ENCODE data around the gene DIPK1C.

Gene DIPK1C

GRCh38 chr18:74496508-74497323 lies 39.6 kb upstream of the DIPK1C start:
- TF ChIP-seq, protein P1, sequence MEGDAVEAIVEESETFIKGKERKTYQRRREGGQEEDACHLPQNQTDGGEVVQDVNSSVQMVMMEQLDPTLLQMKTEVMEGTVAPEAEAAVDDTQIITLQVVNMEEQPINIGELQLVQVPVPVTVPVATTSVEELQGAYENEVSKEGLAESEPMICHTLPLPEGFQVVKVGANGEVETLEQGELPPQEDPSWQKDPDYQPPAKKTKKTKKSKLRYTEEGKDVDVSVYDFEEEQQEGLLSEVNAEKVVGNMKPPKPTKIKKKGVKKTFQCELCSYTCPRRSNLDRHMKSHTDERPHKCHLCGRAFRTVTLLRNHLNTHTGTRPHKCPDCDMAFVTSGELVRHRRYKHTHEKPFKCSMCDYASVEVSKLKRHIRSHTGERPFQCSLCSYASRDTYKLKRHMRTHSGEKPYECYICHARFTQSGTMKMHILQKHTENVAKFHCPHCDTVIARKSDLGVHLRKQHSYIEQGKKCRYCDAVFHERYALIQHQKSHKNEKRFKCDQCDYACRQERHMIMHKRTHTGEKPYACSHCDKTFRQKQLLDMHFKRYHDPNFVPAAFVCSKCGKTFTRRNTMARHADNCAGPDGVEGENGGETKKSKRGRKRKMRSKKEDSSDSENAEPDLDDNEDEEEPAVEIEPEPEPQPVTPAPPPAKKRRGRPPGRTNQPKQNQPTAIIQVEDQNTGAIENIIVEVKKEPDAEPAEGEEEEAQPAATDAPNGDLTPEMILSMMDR (IDR thresholded peaks at IDR 0.05), result no peak
- Histone ChIP-seq H3K27ac (peak overlapping the region; percentile 78), H3K36me3 (no peaks in the 10 kb centered on the region), H3K4me1 (ENCODE audit: control insufficient read depth in 1 of 2, insufficient read depth in 1 of 2, low read depth in 1 of 2, low read length in 1 of 2) (peaks cover 39 to 40% of the 10 kb centered on the region in 2 experiments), H3K9me3 (no peaks in the 10 kb centered on the region), H3K27me3 (peaks cover 26% of the 10 kb centered on the region), H3K4me3 (ENCODE audit: low read depth in 1 of 2, low read length in 1 of 2) (peak overlapping the region; percentile 81 to 90)

GRCh38 chr18:74495581-74496507 lies 38.7 kb upstream of the DIPK1C start, which contains the start of gene CNDP2:
Gene CNDP2 (plus strand): TSS chr18:74496363. CDS start chr18:74499974, 3,611 bp downstream.
- peak within 1 kb of the TSS; percentile 78 for H3K27ac ChIP-seq
- peak within 1 kb of the TSS; percentile 81 to 90 for H3K4me3 ChIP-seq (ENCODE audit: low read depth in 1 of 2, low read length in 1 of 2)
- H3K4me1 ChIP-seq (ENCODE audit: control insufficient read depth in 1 of 2, insufficient read depth in 1 of 2, low read depth in 1 of 2, low read length in 1 of 2), result peaks cover 39 to 40% of the 10 kb centered on the region in 2 experiments
- H3K27me3 ChIP-seq, result peaks cover 26% of the 10 kb centered on the region
- H3K9me3 ChIP-seq, result no peaks in the 10 kb centered on the region
- no peaks in the 10 kb centered on the region for H3K36me3 ChIP-seq
- TF ChIP-seq, protein P1 (IDR thresholded peaks at IDR 0.05), result peak; percentile 23

GRCh38 chr18:74494514-74494913 lies 37.4 kb upstream of the DIPK1C start:
- Histone ChIP-seq H3K4me3 (ENCODE audit: low read depth in 1 of 2, low read length in 1 of 2) (no peak overlapping the region), H3K36me3 (no peaks in the 10 kb centered on the region), H3K9me3 (no peaks in the 10 kb centered on the region), H3K27ac (no peak overlapping the region), H3K27me3 (peaks cover 32% of the 10 kb centered on the region), H3K4me1 (ENCODE audit: control insufficient read depth in 1 of 2, insufficient read depth in 1 of 2, low read depth in 1 of 2, low read length in 1 of 2) (peaks cover 29 to 30% of the 10 kb centered on the region in 2 experiments)
- TF ChIP-seq, protein P1 (IDR thresholded peaks at IDR 0.05), result no peak

- TF ChIP-seq, protein P1 (IDR thresholded peaks at IDR 0.05), result no peak
- H3K27ac ChIP-seq, result no peak overlapping the region
Observed at GRCh38 chr18:74493689-74494088, 36.6 kb upstream of the DIPK1C start.

GRCh38 chr18:74492259-74492658 lies 35.2 kb upstream of the DIPK1C start:
- Histone ChIP-seq H3K27me3 (peaks cover 35% of the 10 kb centered on the region), H3K27ac (no peak overlapping the region), H3K4me3 (ENCODE audit: low read depth in 1 of 2, low read length in 1 of 2) (no peak overlapping the region), H3K4me1 (ENCODE audit: control insufficient read depth in 1 of 2, insufficient read depth in 1 of 2, low read depth in 1 of 2, low read length in 1 of 2) (peaks cover 13 to 14% of the 10 kb centered on the region in 2 experiments), H3K9me3 (no peaks in the 10 kb centered on the region), H3K36me3 (no peaks in the 10 kb centered on the region)
- TF ChIP-seq, protein P1 (IDR thresholded peaks at IDR 0.05), result no peak

More at GRCh38 chr18:74493689-74494088, 36.6 kb upstream of the DIPK1C start:
- peaks cover 35% of the 10 kb centered on the region for H3K27me3 ChIP-seq
- no peaks in the 10 kb centered on the region for H3K9me3 ChIP-seq
- no peak overlapping the region for H3K4me3 ChIP-seq (ENCODE audit: low read depth in 1 of 2, low read length in 1 of 2)
- H3K36me3 ChIP-seq, result no peaks in the 10 kb centered on the region
- peaks cover 20 to 22% of the 10 kb centered on the region in 2 experiments for H3K4me1 ChIP-seq (ENCODE audit: control insufficient read depth in 1 of 2, insufficient read depth in 1 of 2, low read depth in 1 of 2, low read length in 1 of 2)

All from neutrophil (primary cell).